Measurements from ENCODE around the gene TRIM5. TPM values are rescaled to one million over a fixed set of nuclear protein-coding genes. Genes with fewer than 3 reads are reported as not detected.
"Not testable (repeated sequence)": the region's sequence is repeated elsewhere in the genome, so short reads cannot be mapped to it uniquely, and the experiment has no call there.

TRIM5 gene
- total RNA-seq, 2 donors from 2014 or later, result 7.9 to 10.0 TPM

DNA sequence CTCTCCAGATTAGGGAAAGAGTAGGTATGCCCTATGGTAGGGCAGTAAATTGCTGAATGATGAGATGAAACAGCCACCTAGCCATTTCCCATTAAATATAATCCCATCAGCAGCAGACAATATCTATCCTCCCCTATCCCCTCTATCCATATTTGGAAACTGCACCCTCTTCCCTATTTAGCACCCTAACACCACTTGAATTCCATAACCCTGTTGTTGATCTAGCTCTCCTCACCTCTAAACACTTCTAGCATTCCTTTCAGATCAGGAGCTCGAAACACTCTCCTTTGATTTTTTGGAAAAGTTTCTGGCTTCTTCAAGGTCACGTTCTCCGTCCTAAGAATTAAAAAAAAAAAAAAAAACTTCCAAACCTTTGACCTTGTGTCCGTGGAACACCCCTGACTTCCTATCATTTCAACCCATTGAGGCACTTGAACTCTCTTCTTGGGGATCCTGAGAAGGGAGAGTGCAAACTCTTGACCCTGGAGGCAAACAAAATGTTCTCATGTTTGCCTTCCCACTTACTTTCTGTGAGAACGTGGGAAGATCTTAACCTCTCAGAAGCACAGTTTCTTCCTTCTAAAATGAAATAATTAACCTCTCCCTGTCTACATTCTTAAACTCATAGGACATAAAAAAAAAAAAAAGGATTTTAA is 19.0 kb downstream of the TRIM5 start:
- H3K27me3 ChIP-seq, result no peaks in the 10 kb centered on the region
- H3K4me3 ChIP-seq, result no peak overlapping the region
- no peaks in the 10 kb centered on the region for H3K4me1 ChIP-seq
- no peak for DNase-seq (ENCODE audit: low spot score)
- H3K36me3 ChIP-seq, result peaks cover 4% of the 10 kb centered on the region
- TF ChIP-seq CTCF (IDR thresholded peaks at IDR 0.05), result no peak
- no peak overlapping the region for H3K27ac ChIP-seq
- H3K9me3 ChIP-seq, result no peaks in the 10 kb centered on the region

DNA sequence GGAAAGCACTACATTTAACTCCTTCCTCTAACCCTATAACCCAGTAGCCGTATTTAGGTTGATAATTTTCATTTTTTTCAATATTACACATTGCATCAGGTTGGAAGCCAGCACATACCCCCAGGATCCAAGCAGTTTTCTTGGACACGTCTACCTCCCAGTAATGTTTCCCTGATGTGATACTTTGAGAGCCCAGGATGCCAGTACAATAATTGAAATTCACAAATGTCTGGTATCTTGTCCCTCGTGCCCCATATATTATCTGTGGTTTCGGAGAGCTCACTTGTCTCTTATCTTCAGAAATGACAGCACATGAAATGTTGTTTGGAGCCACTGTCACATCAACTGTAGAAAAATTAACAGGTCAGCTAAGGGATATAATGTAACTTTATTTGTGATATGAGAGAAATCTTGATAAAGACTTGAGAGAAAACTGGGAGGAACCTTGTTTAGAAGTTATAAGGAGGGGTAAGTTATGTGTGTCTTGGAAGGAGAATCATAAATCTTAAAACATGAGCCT is 19.8 kb downstream of the TRIM5 start:
- Histone ChIP-seq H3K27me3 (no peaks in the 10 kb centered on the region), H3K9me3 (no peaks in the 10 kb centered on the region), H3K36me3 (peaks cover 4% of the 10 kb centered on the region), H3K4me3 (no peak overlapping the region), H3K27ac (no peak overlapping the region), H3K4me1 (no peaks in the 10 kb centered on the region)
- no peak for TF ChIP-seq CTCF (IDR thresholded peaks at IDR 0.05)
- DNase-seq (ENCODE audit: low spot score), result no peak

DNA sequence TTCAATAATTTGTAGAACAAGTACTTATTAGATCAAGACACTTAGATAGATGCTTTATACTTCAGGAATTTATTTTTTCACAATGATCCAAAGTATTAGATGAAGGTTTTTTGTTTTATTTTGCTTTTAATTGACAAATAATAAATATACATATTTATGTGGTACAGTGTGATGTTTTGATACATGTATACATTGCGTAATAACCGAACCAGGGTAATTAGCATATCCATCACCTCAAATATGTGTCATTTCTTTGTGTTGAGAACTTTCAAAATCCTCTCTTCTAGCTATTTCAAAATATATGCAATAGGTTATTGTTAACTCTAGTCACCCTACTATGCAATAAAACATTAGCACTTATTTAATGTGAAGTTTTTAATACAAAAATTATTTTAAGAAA is 21.4 kb downstream of the TRIM5 start:
- Histone ChIP-seq H3K9me3 (no peaks in the 10 kb centered on the region), H3K4me3 (no peak overlapping the region), H3K4me1 (no peaks in the 10 kb centered on the region), H3K27ac (no peak overlapping the region), H3K27me3 (no peaks in the 10 kb centered on the region), H3K36me3 (no peaks in the 10 kb centered on the region)
- DNase-seq (ENCODE audit: low spot score), result no peak
- TF ChIP-seq CTCF (IDR thresholded peaks at IDR 0.05), result no peak

- Histone ChIP-seq H3K27ac (no peak overlapping the region), H3K9me3 (no peaks in the 10 kb centered on the region), H3K4me1 (no peaks in the 10 kb centered on the region), H3K27me3 (no peaks in the 10 kb centered on the region), H3K4me3 (no peak overlapping the region), H3K36me3 (no peaks in the 10 kb centered on the region)
- DNase-seq (ENCODE audit: low spot score), result no peak
- TF ChIP-seq CTCF (IDR thresholded peaks at IDR 0.05), result no peak
These were observed 26.6 kb downstream of the TRIM5 start for GRCh38 chr11:5658318-5658717.

DNA sequence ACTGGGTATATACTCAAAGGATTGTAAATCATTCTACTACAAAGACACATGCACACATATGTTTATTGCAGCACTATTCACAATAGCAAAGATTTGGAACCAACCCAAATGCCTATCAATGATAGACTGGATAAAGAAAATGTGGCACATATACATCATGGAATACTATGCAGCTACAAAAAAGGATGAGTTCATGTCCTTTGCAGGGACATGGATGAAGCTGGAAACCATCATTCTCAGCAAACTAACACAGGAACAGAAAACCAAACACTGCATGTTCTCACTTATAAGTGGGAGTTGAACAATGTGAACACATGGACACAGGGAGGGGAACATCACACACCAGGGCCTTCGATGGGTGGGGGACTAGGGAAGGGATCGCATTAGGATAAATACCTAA is 27.9 kb downstream of the TRIM5 start:
- not testable (repeated sequence) for H3K27ac ChIP-seq, H3K4me3 ChIP-seq, H3K4me1 ChIP-seq

DNA sequence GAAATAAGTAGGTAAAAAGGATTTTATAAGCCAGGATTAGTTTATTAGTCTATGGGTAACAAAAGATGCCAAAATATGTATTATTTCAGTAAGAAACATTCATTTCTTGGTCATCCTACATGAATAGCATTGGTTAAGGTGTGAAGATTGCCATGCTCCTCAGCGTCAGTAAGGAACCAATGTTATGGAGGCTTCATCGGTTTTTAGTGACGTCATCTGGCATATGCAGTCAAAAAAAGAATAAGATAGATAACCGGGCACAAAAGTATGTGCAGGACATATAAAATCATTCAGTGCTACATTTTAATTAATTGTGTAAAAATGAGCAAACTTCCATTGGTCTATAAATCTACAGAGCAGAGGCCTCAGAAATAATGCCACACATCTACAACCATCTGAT is 29.4 kb downstream of the TRIM5 start:
- no peak for DNase-seq (ENCODE audit: low spot score)
- TF ChIP-seq CTCF (IDR thresholded peaks at IDR 0.05), result no peak
- no peaks in the 10 kb centered on the region for H3K27me3 ChIP-seq
- no peak overlapping the region for H3K27ac ChIP-seq
- no peak overlapping the region for H3K4me3 ChIP-seq
- no peaks in the 10 kb centered on the region for H3K36me3 ChIP-seq
- H3K4me1 ChIP-seq, result no peaks in the 10 kb centered on the region
- peaks cover 0 to 12% of the 10 kb centered on the region in 2 donors for H3K9me3 ChIP-seq

More for the DNA sequence above, 27.9 kb downstream of the TRIM5 start:
- not testable (repeated sequence) for H3K27me3 ChIP-seq; DNase-seq (ENCODE audit: low spot score); H3K9me3 ChIP-seq; H3K36me3 ChIP-seq

All from right atrium auricular region (tissue), 2 donors.